Uterus (tissue), 4 donors: ENCODE results near the gene GDF9. TPM values are rescaled to one million over a fixed set of nuclear protein-coding genes. Genes with fewer than 3 reads are reported as not detected.

Experiments used
- DNase-seq, 2 donors: peaks; one replicate each; pipeline ENCODE4 v3.0.0-alpha.2; 2019 to 2020
- H3K27ac ChIP-seq, 2 donors: fragments of 200-600 bp; sonication (generic); 1 replicate in 1 of 2; 2 replicates in 1 of 2; pipeline ENCODE4 v1.5.1; 2016 to 2018
- H3K27me3 ChIP-seq, 2 donors: fragments of 200-600 bp; sonication (generic); one replicate each; pipeline ENCODE4 v1.5.1; 2018 to 2019; ENCODE audit warnings: control low read depth in 1 of 2
- H3K36me3 ChIP-seq, 2 donors: fragments of 200-600 bp; sonication (generic); one replicate each; pipeline ENCODE4 v1.5.1; 2019; ENCODE audit warnings: control low read depth in 1 of 2
- H3K4me1 ChIP-seq, 2 donors: fragments of 200-600 bp; sonication (generic); one replicate each; pipeline ENCODE4 v1.5.1; 2018 to 2019; ENCODE audit warnings: control low read depth in 1 of 2
- H3K4me3 ChIP-seq, 2 donors: fragments of 200-600 bp; sonication (generic); 1 replicate in 1 of 2; 2 replicates in 1 of 2; pipeline ENCODE4 v1.5.1; 2018 to 2019; ENCODE audit warnings: mild to moderate bottlenecking in 1 of 2
- H3K9me3 ChIP-seq, 2 donors: fragments of 200-600 bp; sonication (generic); one replicate each; pipeline ENCODE4 v1.5.1; 2019; ENCODE audit warnings: control low read depth in 1 of 2
- CTCF ChIP-seq, 4 experiments: fragments of 200-600 bp in 2 of 4; fragments of 450-650 bp in 2 of 4; sonication (generic) in 2 of 4; IDR thresholded peaks; one replicate each; pipeline ENCODE4 v1.5.1; 2016 to 2019; ENCODE audit warnings: antibody characterized with exemption in 4 of 4, mild to moderate bottlenecking in 2 of 4, moderate library complexity in 1 of 4
- POLR2A ChIP-seq, 2 donors: fragments of 450-650 bp; IDR thresholded peaks; one replicate each; pipeline ENCODE4 v1.6.1; 2016; ENCODE audit warnings: antibody characterized with exemption in 2 of 2, mild to moderate bottlenecking in 1 of 2, moderate library complexity in 1 of 2
- intact Hi-C: fragments of 100-400 bp; cut with DNase I; formaldehyde crosslinking; loops from one replicate; pipeline ENCODE4 v1.15.1; 2023; ENCODE audit warnings: low total_unique reads
- total RNA-seq, 4 donors: library from RNA; depleted of rRNA in 3 of 4; stranded (reverse); fragments of >200 nt in 3 of 4; gene quantifications; one replicate each; pipeline versions ENCODE4 v1.1.0 to v1.2.4, GENCODE V29; 2014 to 2023
- donor health status: DM: yes; HTN: yes; CAD: no.

The GDF9 gene
- total RNA-seq, 4 donors from 2014 or later = 0.18 to 1.8 (median 0.62) TPM; not detected in 1

DNA sequence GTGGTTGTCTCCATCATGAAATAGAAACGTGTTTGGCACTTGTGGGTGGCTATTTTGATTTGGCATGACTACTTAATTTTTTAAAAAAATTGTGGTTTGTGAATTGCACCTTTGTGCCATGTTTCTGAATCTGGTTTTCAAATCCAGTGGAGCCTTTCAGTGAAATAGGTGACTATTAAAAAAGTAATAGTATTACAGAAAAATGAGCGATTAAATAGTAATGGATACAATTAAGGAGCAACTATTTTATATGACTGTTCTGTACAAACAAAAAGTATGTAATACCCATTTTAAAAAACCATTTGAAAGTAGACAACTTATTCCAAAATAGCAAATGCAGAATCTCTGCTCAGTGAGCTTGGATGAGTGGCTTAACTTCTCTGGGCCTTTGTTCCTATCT is 50.2 kb downstream of the GDF9 start:
- intact Hi-C loops = no loop called here
- Histone ChIP-seq H3K36me3 (no peaks in the 10 kb centered on the region), H3K4me3 (no peak overlapping the region), H3K9me3 (no peaks in the 10 kb centered on the region), H3K4me1 (peaks cover 0 to 7% of the 10 kb centered on the region in 2 donors), H3K27ac (no peak overlapping the region), H3K27me3 (peaks cover 20 to 29% of the 10 kb centered on the region in 2 donors)
- TF ChIP-seq CTCF (IDR thresholded peaks at IDR 0.05) (no peak), POLR2A (IDR thresholded peaks at IDR 0.05) (no peak)
- DNase-seq = no peak

DNA sequence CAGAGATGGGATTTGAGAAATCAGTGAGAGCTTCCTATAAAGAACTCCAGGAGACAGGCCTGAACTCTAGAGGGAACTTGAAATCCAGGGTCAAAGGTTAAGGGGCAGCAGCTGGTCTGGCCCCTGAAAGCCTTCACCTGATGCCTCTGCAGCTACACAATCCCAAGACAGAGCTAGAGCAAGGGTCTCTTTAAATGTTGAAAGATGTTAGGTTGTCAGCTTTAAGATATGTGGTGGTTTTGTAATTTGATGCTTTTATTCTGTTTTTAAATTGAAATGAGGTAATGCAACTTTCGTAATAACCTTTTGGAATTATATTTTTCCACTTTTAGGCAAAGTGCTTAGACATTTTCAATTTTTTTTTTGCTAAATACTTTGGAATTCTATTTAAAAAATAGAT is 50.8 kb downstream of the GDF9 start:
- Histone ChIP-seq H3K27me3 (peaks cover 26 to 29% of the 10 kb centered on the region in 2 donors), H3K27ac (no peak overlapping the region), H3K4me1 (peaks cover 0 to 7% of the 10 kb centered on the region in 2 donors), H3K4me3 (no peak overlapping the region), H3K36me3 (no peaks in the 10 kb centered on the region), H3K9me3 (no peaks in the 10 kb centered on the region)
- intact Hi-C loops = no loop called here
- no peak for TF ChIP-seq CTCF (IDR thresholded peaks at IDR 0.05)
- TF ChIP-seq POLR2A (IDR thresholded peaks at IDR 0.05) = no peak
- DNase-seq = no peak

- Histone ChIP-seq H3K36me3 (no peaks in the 10 kb centered on the region), H3K27me3 (peaks cover 28 to 29% of the 10 kb centered on the region in 2 donors), H3K27ac (no peak overlapping the region), H3K4me1 (peaks cover 0 to 7% of the 10 kb centered on the region in 2 donors), H3K4me3 (no peak overlapping the region), H3K9me3 (no peaks in the 10 kb centered on the region)
- no peak for TF ChIP-seq POLR2A (IDR thresholded peaks at IDR 0.05)
- TF ChIP-seq CTCF (IDR thresholded peaks at IDR 0.05) = no peak
- DNase-seq = no peak
- intact Hi-C loops = no loop called here
These were observed 51.6 kb downstream of the GDF9 start for GRCh38 chr5:132814503-132815294.

DNA sequence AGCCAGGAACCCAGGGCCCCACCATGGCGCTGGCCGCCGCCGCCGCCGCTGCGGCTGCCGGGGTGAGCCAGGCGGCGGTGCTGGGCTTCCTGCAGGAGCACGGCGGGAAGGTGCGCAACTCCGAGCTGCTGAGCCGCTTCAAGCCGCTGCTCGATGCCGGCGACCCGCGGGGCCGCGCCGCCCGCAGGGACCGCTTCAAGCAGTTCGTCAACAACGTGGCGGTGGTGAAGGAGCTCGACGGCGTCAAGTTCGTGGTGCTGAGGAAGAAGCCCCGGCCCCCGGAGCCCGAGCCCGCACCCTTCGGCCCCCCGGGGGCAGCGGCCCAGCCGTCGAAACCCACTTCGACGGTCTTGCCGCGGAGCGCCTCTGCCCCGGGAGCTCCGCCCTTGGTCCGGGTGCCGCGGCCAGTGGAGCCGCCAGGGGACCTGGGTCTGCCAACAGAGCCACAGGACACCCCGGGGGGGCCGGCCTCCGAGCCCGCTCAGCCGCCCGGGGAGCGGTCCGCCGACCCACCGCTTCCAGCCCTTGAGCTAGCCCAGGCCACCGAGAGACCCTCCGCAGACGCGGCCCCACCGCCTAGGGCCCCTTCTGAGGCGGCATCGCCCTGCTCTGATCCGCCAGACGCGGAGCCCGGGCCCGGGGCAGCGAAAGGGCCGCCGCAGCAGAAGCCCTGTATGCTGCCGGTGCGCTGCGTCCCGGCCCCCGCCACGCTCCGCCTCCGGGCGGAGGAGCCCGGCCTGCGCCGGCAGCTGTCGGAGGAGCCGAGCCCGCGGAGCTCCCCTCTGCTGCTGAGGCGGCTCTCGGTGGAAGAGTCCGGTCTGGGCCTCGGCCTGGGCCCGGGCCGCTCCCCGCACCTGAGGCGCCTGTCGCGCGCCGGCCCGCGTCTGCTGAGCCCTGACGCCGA is 52.4 kb downstream of the GDF9 start:
- H3K27ac ChIP-seq = no peak overlapping the region
- peak overlapping the region in 1 of 2 donors; percentile 12 for H3K4me3 ChIP-seq
- no peaks in the 10 kb centered on the region for H3K36me3 ChIP-seq
- DNase-seq = no peak
- peaks cover 28 to 29% of the 10 kb centered on the region in 2 donors for H3K27me3 ChIP-seq
- intact Hi-C loops = no loop called here
- TF ChIP-seq CTCF (IDR thresholded peaks at IDR 0.05) = no peak
- no peak for TF ChIP-seq POLR2A (IDR thresholded peaks at IDR 0.05)
- H3K4me1 ChIP-seq = peaks cover 0 to 7% of the 10 kb centered on the region in 2 donors
- no peaks in the 10 kb centered on the region for H3K9me3 ChIP-seq
